T-helper 9 cell (primary cell): Measurements from ENCODE around the gene TAF3.

Experiments used
- DNase-seq: peaks from one replicate; pipeline ENCODE4 v3.0.0-alpha.2; 2020

TAF3 gene

GRCh38 chr10:8061274-8062211 lies 243.2 kb downstream of the TAF3 start:
- DNase-seq, result no peak

DNA sequence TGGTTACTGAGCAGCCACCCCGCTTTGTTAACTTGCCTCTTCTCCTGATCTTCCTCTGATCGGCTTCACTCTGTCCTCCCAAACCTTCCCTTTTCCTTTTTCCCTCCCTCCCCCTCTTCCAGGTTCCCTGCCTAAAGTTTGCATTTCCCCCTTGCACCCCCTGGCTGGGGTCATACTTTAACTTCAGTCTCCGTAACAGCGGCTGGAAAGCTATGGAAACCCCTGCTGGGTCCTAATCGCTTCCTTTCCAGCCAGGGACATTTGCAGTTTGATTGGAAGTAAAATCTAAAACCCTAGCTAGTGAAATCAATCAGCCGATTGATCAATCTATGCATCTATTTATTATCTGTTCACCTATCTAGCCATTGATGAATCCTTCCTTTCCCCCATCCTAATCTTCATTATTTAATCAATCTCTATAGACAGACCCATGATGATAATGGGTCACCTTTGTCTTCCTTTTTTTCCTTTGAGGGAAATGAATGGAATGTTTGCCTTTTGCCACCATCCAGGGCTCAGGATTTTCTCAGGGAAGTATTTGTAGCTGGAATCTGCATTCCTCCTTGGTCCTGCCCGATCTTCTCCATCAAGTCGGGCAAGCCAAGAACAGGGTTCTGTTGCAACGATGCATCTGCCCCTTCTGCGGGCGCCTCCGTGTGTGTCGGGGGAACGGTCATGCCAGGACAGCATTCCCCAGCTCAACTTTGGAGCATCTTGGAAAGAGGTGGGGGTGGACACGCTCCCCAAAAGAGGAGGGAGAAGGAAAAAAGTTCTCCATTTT lies 245.0 kb downstream of the TAF3 start:
- no peak for DNase-seq

- DNase-seq, result no peak
Observed at GRCh38 chr10:8063935-8064334, 245.6 kb downstream of the TAF3 start.

- DNase-seq, result no peak
Observed at GRCh38 chr10:8064436-8064835, 246.1 kb downstream of the TAF3 start.

GRCh38 chr10:8065651-8066050 lies 247.3 kb downstream of the TAF3 start:
- DNase-seq, result no peak

GRCh38 chr10:8066124-8066523 lies 247.8 kb downstream of the TAF3 start:
- DNase-seq, result no peak
